Kidney tubule cell (primary cell): ENCODE measurements around the gene SPCS2.

Experiments used
- DNase-seq: peaks from one replicate; pipeline ENCODE4 v3.0.0-alpha.2; 2018; ENCODE audit warnings: low spot score

Gene SPCS2

DNA sequence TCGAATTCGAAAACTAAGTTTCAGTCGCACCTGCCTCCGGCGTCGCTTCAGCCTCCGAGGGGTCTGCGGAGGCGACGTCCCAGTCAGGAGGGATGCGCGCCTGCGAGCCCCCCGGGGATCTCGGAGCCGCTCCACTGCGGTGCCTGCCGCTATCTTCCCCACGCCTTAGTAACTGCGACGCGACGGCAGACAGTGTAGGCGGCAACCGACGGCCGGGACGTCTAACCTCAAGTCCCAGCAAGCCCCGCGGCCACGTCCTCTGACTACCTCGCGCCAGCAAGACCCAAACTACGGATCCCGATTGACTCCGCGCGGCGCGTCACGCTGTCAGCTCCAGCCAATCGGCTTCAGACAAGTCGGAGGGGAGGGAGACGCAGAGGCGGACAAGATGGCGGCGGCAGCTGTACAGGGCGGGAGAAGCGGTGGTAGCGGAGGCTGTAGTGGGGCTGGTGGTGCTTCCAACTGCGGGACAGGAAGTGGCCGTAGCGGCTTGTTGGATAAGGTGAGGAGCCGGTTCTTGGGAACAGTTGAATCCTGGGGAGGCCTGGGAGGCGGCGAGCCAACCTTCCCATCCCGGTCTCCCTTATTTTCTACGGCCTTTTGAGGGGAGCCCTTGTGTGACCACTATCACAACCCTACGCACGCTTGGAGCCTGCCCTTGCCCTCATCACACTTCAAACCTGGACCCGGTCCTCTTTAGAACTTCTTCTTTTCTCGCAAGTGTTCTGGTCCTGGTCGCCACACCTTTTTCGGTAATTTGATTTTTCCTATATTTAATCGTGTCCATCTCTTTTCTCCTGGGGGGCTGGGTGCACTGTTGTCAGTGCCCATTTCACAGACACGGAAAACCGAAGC, at the start of gene SPCS2, which contains the start of gene XRRA1:
SPCS2 (plus strand) TSS at position 369 of the 855 bp plus-strand sequence; CDS start at position 389, 20 bp downstream.
XRRA1 (minus strand) TSS at position 194 of the 855 bp plus-strand sequence. CDS start 8,213 bp downstream, outside the sequence.
- DNase-seq, result peak; percentile 99

DNA sequence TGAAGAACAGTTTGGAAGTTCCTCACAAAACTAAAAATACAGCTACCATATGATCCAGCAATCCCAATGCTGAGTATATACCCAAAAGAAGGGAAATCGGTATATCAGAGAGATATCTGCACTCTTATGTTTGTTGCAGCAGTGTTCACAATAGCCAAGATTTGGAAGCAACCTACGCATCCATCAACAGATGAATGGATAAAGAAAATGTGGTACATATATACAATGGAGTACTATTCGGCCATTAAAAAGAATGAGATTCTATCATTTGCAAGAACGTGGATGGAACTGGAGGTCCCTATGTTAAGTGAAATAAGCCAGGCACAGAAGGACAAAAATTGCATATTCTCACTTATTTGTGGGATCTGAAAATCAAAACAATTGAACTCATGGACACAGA, 46.7 kb upstream of the SPCS2 start:
- DNase-seq, result no peak

DNA sequence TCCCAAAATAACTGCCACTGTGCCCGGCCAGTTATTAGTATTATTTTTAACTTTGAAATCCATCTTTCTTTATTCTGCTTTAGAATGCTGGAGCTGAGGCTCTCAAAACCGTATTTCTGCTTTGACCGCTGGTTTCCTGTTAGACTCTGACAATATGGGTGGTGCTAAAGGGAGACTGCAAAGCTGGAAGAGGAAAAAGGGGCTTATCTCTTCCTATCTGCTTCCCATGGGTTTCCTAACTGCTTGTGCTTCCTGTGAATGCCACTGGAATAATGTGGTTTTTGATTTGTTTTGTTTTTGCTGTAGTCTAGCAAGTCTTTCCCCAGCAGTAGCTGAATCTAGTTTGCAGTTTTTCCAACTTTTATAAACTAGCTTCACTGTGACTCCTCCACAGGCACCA, 43.7 kb upstream of the SPCS2 start:
- DNase-seq, result no peak

DNA sequence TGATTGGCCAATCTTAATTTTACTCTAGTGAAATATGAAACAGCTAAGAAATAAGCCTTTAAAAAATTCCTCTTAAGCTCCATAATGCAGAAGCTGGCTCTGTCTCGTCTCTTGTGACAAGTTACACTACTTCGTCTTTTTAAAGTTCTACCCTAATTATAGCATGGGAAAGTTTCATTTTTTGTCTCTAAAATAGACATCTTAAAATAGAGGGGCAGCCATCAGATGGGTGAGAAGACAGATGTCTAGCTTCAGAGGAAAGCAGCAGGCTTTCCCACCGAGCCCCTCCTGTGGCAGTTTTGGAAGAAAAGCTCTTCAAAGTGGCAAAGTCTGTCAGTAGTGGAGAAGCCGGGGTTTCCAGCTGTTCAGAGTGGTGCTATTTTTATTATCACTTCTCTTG, 39.7 kb upstream of the SPCS2 start:
- DNase-seq, result no peak

DNA sequence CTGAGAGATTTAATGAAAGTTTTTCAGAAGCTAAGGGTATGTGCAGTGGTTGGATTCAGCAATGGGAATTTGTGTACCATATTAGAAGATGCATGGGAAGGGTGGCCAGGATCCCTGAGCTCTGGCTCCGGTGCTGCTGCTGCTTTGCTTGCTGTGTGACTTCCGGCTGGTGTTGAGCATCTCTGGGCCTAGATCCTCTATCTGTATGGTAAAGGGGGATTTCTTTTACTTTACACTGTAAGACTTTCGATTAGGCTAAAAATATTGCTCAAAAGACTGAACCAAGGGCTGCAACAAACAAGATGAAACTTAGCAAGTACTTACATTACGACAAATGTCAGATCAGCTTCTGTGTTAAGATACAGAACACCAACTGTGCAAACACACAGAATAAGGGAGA, 39.3 kb upstream of the SPCS2 start:
- DNase-seq, result no peak

DNA sequence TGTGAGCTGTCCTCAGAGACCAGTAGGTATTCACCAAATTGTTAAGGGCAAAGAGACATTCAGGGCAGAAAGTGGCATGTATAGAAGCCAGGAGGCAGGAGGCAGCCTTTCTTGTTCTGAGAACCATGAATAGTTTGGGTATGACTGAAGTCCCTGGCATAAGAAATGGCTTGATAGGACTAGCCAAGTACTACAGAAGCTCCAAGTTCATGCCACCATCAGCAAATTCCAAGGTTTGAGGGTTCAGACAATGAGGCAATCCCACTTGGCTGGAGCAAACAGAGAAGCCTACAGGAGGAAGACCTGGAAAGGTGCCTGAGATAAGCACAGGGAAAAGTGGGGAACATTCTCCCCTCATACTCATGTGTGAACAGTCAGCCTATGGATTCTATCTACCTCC, 25.9 kb upstream of the SPCS2 start:
- no peak for DNase-seq

DNA sequence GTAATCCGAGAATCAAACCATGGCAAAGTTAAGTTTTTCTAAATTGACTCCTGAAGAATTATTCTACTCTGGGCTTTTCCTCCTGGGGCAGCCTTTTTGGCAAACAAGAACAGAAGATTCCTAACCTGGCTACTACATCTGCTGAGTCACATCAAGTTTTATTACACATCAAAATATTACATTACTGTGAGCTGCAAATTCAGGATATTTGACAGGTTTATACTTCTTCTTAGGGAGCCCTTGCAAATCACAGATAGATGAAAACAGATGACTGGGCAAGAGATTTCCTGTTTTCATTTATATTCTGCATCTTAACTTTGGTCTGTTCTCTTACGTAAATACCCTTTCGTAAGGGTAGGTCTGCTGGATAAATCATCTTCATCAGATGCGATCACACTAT, 23.8 kb upstream of the SPCS2 start:
- no peak for DNase-seq

DNA sequence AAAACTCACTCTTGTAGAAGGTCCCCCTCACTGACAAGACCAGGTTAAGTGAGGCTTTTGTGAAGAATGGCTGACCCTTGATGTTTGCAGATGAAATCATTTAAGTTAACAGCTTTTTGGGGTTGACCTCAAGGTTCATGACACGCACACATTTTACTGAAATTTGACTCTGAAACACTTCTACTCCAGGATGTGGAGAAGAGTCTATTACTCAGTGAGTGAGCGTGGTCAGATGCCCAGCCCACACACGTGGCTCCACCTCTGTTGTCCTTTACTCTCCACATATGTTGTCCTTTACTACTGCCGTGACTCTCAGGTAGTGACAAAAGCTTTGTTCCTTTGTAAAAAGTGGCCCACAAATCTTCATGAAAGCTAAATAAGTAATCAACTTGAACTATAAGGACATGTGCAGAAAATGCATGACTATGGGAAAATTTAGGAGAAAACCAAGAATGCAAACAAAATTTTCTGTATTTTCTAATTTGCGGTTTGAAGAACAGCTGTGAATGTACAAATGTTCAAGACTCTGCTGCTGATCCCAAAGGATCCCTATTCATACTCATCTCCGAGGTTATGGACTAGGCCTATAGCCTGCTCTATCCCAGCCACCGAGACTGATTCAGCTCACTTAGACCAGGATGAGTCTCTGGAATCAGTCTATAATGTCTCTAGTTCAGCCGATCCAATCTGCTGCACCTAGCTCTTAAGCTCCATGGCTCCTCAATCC, 22.6 kb upstream of the SPCS2 start:
- peak; percentile 19 for DNase-seq

DNA sequence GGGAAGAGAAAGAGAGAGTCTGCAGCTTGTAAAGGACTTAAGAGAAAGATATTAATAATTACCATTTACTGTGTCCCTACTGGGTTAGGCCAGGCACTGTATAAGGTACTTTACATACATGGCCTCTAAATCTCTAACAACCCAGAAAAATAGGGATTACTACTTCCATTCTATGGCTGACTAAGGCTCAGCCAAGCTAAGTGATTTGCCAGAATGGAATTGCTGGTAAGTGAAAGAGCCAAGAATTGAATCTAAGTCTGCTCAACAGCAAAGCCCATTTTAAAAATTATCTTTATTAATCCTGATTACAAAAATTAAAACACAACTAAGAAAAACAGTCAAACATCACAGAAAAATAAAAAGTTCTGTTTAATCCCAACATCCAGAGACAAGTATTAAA, 21.6 kb upstream of the SPCS2 start:
- DNase-seq, result no peak

DNA sequence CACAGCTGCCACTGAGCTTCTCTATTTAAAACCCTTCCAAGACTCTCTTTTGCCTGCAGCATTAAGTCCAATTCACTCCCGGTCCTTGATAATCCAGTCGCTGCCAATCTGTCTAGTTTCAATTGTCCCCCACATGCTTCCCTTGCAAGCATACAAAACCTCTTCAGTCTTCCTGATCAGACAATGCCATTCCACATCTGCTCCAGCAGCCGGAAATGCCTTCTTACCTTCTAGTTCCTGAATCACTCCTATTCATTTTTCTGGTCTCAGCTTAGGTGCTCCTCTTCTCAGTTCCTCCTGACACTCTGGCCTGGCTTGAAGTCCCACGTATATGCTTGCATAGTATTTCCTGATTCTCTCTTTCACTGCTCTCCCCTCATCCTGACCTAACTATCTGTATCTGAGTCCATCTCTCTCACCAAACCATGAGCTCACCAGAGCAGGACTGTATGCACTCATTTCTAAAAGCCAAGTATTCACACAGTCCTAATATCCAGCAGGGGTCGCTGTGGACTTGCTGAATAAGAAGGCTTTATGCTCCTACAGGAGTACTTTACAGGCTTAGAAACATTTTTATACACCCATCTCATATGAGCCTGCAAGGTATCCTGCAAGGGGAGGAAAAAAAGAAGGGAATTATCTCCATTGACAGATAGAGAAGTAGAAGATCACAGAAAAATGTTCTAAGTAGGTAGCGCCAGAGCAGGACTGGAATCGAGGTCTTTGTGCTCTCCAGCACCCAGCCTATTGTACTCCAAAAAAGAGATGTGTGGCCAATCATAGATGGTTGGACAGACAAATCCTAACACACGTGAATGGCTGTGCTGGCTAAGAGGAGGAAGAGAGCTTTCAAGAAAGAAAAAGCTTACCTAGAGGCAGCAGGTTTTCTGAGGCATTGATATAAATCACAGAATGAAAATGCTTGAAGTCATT, 19.4 kb upstream of the SPCS2 start:
- DNase-seq, result peak; percentile 91

DNA sequence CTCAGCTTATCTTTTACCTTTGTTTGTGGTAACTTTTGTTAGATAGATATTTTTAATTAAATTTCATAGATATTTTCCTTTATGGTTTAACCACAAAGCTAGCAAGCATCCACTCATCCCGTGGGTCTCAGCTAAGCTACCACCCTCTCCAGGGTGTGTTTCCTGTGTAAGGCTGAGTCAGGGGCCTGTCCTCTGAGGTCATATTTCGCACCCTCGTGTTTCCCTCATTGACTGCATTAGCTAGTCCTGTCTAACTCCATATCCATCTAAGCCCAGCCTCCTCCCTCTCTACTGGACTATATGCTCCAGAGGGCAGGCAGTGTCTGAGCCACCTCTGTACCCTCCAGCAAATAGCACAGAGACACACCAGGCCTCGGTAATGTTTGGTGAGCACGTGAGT, 16.9 kb upstream of the SPCS2 start:
- DNase-seq, result peak; percentile 23

DNA sequence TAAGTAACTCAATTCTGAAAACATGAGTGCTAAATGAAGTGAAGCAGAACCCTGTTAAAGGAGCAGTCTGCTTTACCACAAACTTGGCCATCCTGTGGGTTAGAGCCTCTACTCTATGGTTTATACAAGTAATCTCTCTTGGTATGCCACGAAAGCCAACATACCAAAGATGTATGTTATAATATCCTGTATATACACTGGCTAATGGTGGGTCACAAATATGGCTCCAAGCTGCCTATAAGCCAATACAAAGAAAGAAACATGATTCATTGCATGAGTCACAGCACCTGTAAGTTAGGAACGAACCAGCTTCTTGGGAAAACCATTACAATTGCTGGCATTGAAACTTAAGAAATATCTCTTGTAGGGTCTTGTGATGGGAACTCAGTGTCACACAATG, 16.3 kb upstream of the SPCS2 start:
- DNase-seq, result peak; percentile 69

DNA sequence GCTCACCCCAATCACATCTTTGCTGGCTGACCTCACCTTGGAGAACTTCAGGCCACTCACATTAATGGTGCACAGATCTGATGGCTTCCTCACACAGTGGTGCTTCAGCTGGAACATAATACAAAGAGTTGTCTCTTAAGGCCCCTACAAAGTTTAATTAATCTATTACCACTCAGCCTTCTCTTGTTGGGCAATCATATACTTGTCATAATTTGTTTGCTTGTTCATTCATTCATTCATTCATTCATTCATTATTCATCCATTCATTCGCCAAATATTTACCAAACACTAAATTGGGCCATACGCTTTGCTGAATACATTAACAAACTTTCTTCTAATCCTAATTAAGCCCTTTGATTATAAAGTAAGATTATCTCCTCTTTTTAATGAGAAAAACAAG, 15.3 kb upstream of the SPCS2 start:
- DNase-seq, result no peak

DNA sequence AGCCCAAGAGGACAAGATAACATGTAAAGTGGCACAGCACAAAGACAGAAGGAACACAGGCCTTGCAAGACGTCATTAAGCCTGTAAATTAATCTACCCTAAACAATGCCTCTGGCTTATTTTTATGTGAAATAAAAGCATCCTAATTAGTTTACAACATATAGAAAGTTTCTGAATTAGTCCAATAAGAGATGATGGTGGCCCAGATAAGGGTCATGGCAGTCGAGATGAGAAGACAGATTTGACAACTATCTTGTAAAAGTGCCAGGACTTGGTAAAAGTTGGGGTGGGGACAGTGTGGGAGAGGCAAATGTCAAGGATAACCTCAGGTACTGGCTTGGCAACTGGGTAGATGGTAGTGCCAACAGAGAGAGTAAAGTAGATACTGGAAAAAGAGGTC, 13.8 kb upstream of the SPCS2 start:
- DNase-seq, result no peak

DNA sequence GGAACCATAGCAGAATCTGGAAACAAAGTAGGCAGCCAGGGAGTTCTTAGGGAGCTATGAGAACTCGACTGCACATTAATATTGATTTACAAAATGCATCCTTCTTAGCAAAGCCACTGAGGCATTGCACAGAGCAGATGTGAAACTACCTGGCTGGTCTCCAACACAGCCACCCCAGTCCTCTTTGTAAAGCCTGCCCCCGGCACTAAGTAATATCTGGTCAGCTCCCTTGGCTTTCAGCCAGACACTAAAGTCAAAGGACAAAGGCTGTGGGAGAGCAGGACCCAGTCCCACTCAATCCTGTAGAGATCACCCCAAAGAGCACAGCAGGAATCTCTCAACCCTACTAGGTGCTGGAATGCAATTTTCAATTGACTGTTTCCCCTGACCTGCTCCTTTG, 13.0 kb upstream of the SPCS2 start:
- DNase-seq, result no peak

DNA sequence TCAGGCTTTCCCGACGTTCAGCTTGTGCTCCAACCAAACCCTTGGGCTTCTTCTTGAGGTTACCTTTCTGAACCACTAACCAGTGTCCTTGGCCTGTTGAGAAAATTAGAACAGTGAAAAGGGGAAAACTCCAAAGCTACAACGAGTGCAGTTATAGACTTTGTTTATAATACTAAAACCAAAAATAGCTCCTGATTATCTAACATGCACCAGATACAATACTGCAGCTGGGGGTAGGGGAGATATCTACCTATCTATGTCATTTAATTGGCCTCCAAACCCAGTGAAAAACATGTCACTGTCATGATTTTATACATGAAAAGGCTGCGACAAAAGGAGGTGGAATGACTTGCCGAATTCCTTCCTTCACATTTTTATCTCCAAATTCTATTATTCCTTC, 12.1 kb upstream of the SPCS2 start:
- DNase-seq, result no peak

DNA sequence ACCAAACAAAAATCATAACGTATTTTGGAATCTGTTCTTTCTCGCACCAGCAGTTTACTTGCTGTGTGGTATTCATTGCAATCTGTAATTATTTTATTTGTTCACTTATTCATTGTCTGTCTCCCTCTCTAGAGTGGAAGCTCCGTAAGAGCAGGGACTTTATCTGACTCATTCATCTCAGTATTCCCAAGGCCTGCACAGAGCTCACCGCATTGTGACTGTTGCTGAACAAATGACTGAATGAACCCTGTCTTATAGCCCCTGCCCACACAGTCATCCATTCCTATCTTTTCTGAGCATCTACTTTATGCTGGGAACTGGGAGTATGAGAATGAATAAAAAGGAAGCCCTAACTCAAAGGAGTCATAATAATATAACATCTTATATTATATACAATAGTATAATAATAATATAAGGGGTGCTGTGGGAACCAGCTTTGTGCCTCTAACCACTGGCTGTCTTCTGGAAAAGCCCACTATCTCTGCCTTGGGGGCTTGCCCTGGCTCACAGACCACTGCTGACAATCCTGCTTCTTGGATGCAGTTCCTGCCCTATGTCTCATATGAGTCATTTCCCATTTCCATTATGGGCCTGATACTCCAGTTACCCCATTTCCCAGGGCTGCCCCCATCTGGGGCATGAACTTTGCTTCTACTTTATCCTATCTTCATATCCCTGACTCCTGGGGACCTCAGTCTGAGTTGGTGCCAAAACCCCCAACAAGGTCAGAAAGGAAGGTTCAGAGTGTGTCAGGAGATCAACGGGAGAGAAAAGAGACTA, 11.2 kb upstream of the SPCS2 start:
- peak; percentile 30 for DNase-seq

DNA sequence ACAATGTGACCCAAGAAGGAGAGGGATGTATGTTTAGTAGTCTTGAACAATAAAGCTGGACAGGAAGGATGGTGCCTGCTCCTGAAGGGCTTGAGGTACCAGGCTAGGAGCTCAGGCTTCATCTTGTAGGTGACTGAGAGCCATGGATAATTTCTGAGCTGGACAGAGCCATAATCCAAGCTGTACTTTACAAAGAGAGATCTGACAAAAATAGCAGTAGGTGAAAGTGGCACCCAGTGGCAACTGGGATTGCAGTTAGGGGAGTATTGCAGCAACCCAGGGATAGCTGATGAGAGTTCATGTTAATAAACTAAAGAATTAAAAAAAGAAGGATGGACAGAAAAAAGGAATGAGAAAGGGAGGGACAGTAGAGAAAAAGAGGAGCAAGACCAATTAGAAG, 7.6 kb upstream of the SPCS2 start:
- no peak for DNase-seq

DNA sequence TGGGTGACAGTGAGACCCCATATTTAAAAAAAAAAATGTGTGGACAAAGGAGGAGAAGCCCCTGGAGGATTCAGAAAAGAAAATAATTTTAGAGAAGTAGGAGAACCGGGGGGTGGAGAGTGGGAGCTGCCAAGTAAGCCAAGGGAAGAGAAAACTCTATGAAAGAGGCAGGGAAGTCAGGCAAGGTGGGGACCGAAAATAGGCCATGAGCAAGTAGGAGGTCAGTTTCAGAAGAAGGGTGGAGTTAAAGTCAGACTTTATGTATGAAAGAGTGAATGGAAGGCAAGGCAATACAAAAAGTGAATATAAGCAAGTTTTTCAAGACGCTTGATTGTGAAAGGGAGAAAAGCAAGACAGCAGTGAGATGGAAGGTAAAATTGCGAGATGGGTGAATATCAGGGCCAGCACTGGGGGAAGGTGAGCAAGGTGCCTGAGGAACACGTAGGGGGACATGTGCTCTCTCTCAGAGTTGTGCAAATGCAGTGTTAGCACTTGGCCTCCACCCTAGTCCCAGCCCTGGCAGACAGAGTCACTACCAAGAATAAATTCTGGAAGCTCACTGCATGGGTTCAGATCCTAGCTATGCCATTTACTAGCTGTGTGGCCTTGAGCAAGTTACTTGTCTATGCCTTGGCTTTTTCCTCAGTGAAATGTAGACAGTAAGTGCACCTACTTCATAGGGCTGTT, 6.8 kb upstream of the SPCS2 start:
- no peak for DNase-seq

DNA sequence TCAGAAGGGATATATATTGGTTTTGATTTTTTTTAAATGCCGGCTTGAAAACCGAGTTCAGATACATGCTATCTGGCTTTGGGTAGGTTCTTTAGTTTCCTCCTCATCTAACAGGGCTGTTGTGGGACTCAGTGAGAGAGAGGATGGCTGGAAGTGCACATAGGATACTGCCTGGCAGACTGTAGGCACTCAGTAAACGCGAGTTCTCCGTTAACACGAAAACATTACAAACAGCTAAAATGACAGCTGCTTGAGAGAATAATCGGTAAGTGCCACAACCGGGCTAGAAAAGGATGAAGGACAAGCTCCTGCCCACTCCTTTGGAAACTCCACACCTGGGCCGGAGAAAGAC, 544 bp upstream of the SPCS2 start:
- no peak for DNase-seq

DNA sequence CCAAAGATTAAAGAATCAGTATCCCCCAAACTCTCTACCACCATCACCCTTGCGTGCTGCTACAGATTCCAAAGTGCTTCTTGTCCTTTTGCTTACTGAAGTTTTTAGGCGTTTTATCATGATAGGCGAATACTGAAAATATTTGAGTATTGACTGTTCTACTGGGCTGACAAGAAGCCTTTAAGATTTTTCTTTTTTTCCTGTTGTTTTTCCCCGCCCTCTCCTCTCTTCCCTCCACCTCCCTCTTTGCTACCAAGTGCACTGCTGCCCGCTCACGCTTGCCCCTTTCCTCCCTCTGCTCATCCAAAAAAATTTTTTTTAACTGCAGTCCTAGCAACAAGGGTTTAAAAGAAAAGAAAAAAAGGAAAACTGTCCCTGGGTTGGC, 679 bp downstream of the SPCS2 start:
- peak; percentile 15 for DNase-seq
